Stimulated activated CD4-positive, alpha-beta T cell treated with anti-CD3 and anti-CD28 coated beads, Interleukin-2, amount 100 ng/mL, for 48 hours (primary cell): Measurements from ENCODE around the gene CTU1.

Source experiments
- DNase-seq, 2 donors: peaks; one replicate each; pipeline ENCODE4 v3.0.0-alpha.2; 2020

CTU1 gene

DNA sequence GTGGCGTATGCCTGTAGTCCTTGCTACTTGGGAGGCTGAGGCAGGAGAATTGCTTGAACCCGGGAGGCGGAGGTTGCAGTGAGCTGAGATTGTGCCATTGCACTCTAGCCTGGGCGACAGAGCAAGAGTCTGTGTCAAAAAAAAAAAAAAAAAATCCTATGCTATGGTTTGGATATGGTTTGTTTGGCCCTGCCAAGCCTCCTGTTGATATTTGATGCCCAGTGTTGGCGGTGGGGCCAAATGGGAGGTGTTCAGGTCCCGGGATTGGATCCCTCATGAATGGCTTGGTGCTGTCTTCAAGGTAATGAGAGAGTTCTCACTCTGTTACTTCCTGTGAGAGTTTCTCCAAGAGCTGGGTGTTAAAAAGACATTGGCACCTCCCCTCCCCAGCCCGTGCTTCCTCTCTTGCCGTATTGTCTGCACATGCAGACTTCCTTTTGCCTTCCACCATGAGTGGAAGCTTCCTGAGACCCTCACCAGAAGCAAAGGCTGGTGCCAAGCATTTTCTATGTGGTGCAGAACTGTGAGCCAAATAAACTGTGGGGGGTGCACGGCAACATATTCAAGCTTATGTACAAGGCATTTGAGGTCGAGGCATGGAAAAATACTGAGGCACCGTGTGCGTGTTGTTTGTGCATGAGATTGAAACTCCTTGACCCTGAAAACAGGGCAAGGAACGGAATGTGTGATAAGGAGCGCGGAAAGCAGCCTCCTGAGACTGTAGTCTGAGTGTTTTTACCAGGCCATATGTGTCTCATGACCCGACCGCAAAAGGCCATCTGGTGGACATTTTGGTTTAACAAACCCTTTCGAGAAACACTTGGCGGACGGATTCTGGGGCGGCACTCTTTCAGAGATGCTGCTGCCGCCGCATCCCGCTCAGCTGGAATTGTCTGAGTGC lies 23.8 kb upstream of the CTU1 start:
- DNase-seq, result no peak

DNA sequence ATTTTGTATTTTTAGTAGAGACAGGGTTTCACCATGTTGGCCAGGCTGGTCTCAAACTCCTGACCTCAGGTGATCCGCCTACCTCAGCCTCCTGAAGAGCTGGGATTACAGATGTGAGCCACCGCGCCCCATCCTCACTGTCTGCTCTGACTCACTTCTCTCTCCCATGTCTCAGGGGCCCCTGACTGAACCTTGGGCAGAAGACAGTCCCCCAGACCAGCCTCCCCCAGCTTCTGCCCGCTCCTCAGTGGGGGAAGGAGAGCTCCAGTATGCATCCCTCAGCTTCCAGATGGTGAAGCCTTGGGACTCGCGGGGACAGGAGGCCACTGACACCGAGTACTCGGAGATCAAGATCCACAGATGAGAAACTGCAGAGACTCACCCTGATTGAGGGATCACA lies 21.5 kb upstream of the CTU1 start:
- no peak for DNase-seq

DNA sequence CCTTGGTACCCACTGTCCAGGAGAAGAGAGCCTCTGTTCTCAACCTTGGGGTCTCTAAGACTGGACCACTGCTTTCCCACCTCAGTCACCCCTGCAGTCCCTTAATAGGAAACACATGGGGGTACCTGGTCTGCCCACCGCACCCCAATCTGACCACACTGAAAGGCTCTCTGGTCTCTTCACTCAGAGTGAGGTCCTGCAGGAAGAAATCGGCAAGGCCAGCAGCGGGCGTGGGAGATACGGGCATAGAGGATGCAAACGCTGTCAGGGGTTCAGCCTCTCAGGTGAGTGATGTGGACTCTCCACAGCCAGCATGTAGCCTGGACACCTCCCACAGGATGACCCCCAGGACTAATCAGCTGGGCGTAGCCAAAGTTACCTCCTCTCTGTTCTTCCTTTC lies 20.0 kb upstream of the CTU1 start:
- no peak for DNase-seq

DNA sequence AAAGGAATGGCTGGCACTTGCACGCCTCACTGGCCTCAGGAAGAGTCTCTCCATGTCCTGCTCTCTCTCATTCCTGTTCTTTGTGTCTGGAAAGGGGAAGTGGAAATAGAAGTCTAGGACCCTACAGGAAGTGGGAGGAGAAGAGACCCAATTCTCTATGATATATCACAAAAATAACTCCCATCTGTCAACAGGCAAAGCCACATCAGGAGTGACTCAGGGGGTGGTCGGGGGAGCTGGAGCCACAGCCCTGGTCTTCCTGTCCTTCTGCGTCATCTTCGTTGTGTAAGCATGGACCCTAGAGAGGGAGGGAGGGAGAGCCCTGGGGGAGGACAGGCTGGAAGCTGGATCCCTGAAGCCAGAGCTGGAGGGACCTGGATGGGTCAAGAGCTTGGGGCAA lies 19.5 kb upstream of the CTU1 start:
- DNase-seq, result no peak

DNA sequence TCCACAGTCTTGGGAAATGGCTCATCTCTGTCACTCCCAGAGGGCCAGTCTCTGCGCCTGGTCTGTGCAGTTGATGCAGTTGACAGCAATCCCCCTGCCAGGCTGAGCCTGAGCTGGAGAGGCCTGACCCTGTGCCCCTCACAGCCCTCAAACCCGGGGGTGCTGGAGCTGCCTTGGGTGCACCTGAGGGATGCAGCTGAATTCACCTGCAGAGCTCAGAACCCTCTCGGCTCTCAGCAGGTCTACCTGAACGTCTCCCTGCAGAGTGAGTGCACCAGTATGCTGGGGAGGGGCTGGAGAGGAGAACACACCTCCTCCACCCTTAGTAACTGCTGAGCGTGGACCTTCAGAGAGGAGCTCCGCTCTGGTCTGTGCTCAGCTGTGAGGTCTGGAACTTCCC lies 18.8 kb upstream of the CTU1 start:
- DNase-seq, result no peak

DNA sequence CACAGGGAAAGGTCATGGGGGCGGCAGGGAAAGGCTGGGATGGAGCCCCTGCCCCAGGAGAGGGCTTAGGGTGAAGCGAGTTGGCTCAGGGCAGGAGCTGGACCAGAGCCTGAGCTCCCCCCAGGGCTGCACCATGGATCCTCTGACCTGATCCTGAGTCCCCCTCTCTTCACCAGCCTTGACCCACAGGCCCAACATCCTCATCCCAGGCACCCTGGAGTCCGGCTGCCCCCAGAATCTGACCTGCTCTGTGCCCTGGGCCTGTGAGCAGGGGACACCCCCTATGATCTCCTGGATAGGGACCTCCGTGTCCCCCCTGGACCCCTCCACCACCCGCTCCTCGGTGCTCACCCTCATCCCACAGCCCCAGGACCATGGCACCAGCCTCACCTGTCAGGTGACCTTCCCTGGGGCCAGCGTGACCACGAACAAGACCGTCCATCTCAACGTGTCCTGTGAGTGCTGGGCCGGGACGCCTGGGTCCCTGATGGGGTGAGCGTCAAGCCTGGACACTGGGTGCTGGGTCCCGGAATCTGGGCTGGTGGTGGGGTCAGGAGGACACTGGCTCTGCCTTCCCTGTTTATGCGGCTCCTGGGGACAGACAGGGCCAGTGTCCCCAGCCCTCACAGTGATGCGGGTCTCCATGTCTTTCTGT lies 17.3 kb upstream of the CTU1 start:
- DNase-seq, result no peak

DNA sequence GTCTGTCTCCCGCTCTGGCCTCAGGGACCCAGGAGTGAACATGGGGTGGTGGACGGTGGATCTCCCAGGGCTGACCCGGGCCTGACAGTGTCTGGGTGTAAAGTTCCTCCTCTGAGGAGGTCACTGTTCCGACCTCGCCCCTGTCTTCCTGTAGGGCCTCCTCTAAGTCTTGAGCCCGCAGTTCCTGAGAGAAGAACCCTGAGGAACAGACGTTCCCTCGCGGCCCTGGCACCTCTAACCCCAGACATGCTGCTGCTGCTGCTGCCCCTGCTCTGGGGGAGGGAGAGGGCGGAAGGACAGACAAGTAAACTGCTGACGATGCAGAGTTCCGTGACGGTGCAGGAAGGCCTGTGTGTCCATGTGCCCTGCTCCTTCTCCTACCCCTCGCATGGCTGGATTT lies 16.5 kb upstream of the CTU1 start, which contains the start of gene SIGLEC9:
Gene SIGLEC9, plus strand, starts transcription at position 178 of the 400 bp plus-strand sequence. Its CDS starts 69 bp downstream, at position 247.
- no peak for DNase-seq

DNA sequence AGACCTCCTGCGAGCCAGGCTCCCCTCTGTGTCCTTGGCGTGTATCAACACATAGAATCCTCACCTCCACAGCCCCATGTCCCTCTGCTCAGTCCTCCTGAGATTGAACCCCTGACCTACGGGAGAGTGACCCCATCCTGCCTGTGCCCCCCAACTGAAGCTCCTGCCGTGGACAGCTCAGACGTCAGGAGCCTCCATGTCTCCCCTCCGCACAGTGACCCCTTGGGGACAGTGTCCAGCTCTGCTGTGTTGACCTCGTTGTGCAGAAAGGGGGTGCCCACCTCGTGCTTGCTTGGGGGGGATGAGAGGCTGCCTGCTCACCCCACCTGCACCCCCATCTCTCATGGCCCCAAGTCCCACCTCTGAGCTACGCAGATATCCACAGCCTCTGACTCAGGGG lies 16.0 kb upstream of the CTU1 start:
- no peak for DNase-seq

DNA sequence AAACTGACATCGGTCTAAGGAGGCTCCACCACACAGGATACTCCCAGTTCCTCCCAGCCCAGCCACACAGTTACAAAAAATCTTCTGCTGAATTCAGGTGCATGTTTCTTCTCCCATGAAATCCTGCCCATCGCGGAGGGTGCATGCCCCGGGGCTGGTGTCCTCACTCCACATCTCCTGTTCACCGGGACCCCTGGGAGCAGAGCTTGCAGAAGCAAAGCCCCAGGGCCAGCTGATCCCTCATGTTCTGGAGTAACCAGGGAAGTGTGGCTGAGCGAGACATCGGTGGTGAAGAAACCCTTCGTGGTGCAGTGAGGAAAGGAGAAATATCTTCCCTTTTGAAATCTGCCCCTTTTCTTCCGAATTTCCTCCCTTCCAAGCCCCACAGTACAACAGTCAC lies 15.6 kb upstream of the CTU1 start:
- no peak for DNase-seq

DNA sequence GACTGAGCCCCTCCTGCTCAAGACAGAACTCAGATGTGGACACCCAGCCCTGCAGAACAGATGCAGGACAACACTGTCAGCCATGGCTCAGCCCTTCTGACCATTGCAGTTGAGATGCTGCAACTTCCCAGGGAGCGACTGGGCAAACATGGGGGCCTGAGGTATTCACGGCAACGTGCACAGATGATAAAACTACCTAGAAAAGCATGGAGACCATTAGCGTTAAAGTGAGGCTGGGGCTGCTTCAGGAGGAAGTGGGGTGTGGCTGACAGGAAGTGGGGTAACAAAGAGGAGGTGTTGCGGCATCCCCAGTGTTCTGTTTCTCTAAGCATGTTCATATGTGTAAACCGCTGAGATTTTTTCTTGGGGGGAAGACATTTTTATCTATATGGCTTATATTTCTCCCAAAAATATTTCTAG lies 15.2 kb upstream of the CTU1 start:
- DNase-seq, result no peak

DNA sequence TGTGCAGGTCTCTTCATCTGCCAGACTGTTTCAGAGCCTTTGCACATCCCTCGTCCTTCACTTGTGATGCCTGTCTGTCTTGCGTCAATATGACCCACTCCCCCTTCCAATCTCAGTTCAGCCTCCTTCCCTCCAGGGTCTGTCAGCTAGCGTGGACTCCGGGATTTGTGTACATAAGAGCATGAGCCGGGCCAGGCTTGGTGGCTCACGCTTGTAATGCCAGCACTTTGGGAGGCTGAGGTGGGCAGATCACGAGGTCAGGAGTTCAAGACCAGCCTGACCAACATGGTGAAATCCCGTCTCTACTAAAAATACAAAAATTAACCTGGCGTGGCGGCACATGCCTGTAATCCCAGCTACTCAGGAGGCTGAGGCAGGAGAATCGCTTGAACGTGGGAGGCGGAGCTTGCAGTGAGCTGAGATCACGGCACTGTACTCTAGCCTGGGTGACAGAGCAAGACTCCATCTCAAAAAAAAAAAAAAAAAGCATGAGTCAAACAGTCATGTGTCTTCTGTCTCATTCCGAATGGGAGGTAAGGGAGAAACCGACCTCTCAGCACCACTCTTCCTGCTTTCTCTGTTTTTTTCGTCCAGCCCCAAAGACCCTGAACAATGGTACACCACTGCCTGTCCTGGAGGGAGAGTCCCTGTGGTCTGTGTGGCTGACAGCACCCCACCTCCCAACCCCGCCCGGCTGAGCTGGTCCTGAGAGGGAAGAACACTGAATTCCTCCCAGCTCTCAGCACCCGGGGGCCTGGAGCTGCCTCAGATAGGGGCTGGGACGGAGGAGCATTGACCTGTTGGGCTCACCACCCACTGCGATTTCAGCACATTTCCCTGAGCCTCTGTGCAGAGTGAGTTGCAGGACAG lies 14.1 kb upstream of the CTU1 start:
- no peak for DNase-seq

DNA sequence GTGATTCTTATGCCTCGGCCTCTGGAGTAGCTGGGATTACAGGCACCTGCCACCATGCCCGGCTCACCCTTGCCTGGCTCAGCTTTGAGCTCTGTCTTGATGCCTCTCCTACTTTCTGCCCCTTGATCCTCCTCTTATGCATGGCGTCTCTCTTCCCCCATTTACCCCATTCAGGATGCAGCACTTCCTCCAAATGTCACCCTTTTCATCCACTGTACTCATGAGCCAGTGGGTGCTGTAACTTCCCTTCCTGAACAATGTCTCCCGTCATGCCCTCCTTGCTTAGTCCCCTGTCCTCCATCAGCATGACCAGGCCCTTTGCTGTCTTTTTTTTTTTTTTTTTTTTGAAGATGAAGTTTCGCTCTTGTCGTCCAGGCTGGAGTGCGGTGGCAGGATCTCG lies 13.0 kb upstream of the CTU1 start:
- no peak for DNase-seq

DNA sequence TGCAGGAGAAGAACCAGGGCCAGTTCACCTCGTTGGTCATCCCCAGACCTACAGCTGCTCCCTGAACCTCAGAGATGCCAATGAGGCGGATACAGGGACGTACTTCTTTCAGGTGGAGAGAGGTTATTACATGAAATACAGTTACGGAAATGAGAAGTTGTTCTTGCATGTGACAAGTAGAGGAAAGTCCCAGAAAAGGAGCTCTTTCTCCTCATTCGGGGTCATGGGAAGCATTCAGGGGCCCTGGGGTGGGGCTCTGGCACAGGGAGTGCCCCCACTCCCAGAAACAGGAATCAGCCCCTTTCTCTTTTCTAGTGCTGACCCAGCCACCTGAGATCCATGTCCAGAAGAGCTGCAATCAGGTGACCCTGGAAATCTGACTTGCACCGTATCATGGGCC lies 12.0 kb upstream of the CTU1 start:
- DNase-seq, result no peak

DNA sequence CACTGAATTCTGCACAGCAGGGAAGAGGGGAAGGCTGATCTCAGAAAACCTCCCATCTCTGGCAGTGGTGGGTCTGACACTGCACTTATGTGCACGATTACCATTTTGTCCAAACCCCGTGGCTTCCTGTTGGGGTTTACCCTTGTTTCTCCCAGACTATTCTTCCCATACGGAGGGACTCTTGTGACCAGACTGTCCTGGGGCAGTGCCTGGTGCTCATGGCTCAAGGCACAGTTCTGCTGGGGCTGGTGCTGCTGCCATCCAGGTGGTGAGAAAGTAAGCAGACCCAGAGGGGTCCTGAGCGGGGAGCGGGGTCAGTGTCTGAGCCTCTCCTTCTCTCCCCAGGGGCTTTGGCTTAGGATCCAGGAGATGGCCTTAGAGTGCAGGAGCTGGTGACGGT lies 11.4 kb upstream of the CTU1 start:
- DNase-seq, result no peak

DNA sequence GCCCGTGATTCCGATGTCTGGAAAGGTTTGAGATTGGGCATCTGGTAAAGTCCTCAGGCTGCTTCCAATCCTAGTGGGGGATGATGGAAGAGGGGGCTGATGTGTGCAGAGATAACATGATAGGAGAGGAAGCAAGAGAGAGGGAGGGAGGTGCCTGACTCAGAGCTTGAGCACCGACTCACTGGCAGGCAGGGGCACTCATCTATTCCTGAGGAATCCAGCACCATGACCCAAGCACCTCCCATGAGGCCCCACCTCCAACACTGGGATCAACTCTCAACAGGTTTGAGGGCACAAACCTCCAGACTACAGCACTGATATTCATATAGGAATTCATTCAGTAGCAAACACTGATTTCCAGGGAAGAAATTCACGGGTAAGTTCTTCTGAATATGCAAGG lies 10.9 kb upstream of the CTU1 start:
- DNase-seq, result no peak

DNA sequence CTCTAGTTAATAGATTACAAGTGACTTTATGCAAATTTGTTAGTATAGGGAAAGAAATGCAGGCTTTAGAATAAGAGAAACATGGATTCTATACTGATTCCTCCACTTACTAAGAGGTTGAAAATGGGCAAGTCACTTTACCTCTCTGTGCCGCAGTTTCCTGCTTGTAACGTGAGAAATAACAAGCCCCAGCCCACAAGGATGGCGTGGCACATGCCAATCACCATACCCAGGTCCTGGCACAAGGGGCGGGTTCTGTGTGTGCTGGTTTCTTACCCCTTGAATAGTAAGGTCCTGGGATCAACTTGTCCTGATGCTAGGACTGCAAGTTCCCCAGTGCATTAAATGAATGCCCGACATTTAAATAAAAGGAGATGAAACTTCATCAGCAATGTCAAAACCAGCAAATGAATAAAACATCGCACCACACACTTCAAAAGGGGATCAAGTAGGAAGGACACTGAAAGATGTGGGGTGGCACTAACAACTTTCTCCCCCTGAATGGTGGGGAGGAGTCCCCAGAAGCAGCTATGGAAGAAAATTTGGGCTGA lies 8.6 kb upstream of the CTU1 start:
- no peak for DNase-seq

DNA sequence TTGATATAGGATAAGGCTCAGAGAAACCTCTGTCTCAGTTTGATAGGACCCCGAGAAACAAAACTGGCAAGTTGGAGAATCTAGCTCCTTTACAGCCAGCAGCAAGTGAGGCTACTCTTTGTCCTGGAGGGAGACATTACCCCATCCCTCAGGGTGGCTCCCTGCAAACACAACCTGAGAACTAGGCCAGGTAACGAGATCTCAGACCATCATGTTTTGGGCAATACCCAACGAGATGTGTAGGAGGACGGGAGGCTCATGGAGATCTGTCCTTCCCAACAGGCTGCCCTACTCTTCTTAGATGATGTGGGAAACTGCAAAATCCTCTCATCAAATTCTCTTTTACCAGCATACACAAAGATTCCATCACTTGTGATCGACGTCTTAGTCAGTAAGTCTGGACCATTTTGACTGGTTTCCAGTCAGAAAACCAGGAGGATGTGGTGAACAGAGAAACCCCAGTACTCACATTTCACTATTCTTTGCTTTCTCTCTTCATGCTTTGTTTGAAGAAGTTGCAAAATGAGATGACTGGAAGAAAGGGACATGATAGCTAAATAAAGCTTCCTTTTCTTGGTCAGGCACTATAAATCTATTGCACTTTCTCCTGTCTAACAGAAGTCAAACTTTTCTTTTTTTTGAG lies 6.0 kb upstream of the CTU1 start:
- DNase-seq, result no peak

DNA sequence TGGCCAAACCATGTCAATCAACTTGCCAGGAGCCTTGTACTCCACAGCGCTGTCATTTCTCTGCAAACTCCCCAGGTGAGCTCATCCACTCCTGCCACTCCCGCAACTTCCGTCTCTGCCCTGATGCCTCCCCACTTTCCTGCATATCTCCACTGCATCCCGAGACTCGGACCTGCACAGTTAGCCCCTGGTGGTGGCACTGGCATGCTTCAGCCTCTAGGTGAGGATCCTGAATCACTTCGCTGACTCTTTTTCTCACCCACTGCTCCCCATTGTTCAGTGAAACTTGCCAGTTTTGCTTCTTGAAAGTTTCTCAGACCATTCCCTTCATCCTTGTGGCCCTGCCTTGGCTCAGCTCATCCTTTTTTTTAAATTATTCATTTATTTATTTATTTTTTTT lies 3.4 kb upstream of the CTU1 start:
- DNase-seq, result no peak

DNA sequence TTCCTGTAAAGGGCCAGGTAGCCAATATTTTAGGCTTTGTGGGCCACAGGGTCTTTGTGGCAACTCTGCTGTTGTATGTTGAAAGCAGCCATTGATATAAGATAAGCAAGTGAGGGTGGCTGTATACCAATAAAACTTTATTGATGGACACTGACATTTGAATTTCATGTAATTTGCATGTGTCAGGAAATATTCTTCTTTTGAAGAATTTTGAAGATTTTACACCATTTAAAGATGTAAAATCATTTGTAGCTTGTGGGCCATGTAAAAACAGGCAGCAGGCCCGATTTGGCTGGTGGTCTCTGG lies 2.4 kb upstream of the CTU1 start:
- no peak for DNase-seq

DNA sequence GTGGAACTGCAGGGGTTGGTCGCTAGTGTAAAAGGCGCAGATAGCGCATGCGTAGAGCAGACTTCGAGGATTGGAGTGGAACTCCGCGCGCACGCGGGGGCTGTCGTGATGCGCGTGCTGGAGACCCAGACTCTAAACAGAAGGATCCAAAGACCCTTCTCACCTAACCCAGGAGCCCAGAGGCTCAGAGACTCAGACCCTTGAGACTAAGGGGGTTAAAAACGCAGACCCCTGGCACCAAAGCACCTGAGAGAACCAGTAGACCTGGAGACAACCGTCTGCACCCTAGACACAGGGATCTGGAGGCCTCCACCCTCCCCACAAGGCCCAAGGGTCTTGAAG lies 567 bp upstream of the CTU1 start:
- no peak for DNase-seq

DNA sequence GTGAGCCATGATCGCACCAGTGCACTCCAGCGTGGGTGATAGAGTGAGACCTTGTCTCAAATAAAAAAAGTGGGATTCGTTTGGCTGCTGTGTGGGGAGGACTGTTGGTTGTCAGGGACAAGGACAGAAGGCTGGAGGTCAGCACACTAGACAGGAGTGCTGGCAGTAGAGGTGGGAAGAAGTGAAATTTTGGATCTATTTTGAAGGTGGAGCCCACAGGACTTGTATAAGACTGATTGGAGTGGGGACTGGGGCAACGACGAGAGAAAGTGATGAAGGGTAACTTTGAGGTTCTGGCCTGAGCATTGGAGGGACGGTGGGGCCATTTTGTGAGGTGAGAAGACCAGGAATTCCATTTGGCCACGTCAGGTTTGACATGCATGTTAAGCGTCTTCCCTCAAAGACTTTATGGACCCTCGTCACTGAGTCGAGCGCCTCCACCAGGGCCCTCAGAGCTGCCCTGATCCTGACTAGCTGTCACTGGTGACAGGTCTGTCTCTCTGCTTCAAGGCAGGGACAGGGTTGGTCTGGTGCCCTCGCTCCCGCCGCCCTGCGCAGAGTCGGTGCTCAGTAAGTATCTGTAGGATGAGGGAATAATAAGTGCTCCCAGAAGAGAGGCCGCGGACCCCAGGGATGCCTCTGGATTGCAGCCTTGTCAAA lies 673 bp downstream of the CTU1 start:
- DNase-seq, result no peak

DNA sequence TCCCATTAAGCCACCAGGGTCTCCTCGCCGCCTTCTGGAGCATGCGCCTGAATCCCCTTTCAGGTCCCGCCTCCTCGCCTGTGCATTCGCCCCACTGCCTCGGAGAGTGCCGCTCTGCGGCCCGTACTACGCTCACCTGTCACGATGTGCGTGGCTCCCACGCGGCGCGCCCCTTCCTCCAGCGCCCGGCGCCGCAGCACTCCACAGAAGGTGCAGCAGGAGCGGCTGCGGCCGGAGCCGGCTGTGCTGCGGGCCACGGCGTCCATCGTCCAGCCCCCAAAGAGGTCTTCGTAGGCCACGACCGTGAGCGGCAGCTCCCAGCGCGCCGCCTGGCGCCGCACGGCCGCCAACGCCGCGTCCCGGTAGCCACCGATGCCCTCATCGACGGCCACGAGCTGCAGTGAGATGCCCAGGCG lies 4.3 kb downstream of the CTU1 start:
- no peak for DNase-seq
